ENCODE measurements around the gene C7orf57.

Gene C7orf57

DNA sequence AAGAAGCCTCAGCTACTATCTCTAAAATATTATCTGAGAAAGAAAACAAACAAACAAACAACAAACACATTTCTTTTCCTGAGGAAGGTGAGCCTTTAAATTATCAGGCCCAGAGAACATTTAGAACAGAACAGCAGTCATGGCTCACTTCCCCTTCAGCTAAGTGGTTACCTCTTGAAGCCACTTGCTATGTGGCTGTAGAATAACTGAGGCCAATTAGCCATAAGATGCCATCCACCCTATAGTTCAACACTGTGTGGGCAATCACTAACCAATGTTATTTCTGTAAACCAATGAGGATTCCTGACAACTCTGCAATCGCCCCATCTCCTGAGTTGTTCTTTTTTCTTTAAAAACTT lies 50.1 kb downstream of the C7orf57 start:
- DNase-seq (ENCODE audit: low read depth, low spot score): no peak

DNA sequence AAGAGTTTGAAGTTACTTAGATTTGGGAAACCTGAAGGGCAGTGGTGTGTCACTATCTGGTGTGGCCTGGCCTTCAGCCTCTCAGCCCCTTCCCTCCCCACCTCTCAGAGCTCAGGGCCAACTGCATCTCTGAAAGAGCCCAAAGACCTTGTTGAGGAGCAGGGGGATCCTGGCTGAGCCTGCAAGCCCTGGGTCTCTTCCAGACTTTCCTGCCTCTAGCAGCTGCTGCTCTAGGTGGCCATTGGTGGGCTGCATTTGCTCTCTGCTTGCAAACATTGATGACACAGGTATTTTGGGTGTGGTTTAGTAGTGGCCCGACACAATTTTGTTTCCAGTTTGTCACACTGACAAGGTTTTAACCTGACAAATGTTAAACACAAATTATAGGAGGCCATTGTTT lies 50.6 kb downstream of the C7orf57 start:
- DNase-seq (ENCODE audit: low read depth, low spot score): no peak

DNA sequence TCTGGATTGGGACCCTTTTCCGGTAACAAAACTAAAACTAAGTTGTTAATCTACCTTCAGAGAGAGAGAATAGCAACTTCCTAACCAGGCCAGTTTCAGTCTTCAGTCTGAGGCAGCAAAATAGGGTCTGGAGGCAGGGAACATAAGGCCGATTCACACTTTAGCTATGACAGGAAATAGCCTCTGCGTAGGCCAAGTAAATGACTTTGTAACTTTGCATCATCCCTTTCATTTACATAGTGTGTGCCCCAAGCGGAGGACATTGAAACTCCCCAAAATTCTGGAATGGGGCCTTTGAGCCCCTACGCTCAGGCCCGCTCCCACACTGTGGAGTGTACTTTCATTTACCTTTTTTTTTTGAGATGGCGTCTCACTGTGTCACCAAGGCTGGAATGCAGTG lies 52.0 kb downstream of the C7orf57 start:
- DNase-seq (ENCODE audit: low read depth, low spot score): no peak

DNA sequence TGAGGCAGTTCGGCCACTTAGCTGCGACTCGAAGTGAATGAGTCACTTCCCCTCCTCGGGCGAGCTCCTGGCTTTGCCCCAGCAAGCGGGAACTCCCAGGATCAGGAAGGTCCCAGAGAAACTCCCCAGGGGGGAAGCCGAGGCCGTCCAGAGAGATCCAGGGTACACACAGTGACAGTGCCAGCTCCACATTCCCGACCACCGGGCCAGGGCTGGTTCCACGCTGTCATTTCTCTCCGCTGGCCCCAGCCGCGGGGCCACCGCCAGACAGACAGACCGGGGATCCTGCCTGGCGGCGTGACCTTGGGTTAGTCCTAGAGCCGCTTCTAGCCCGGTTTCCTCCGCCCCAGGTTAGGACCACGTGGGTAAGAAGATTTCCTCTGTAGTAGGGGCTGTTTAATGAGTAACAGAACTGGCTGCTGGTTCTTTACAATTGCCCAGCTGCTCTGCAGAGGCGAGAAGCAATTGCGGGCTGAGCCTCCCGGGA lies 53.3 kb downstream of the C7orf57 start:
- no peak for DNase-seq (ENCODE audit: low read depth, low spot score)

DNA sequence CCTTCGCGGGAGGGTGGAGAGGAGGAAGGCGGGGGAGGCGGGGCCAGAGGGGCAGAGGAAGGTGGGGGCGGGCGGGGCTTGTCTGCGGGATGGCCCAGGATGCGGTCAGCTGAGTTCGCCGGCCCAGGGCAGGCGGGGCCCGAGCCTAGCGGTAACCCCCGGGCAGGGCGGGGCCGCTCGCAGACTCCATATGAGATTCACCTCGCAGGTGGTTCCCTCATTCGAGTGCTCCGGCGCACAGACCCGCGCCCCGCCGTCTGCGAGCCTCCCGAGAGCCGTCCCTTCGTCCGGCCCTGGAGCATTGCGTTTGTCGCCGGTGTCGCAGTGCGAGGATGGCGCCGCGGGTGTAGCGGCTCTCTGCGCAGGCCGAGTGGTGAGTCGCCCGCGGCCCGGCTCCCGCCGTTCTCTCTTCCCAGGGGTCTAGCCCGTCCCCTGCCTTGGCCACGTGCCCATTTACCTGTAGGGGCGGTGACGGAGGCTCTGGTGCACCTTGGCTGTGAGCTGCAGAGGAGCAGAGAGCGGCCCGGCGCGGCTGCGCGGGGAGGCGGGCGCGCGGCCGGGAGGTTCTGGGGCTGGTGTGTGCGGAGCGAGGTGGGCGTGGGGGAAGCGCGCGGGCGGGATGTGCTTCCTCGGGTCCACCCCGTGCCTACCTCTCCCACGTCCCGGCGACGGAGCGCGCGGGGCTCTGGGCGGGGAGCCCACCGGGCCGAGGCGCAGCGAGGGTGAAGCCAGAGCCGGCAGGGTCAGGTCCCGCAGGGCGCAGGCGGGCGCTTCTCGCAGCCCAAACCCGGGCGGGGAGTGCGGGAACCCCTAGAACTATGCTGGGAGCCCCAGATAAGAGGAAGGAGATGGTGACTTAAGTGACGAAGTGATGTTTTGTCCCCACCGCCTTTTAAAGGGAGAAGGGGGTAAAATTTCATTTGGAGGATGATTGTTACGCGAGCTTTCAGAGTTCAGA lies 54.0 kb downstream of the C7orf57 start, which contains the start of gene UPP1:
UPP1 (plus strand) TSS at position 220 of the 958 bp plus-strand sequence. CDS start 5,519 bp downstream, outside the sequence.
- peak; percentile 60 for DNase-seq (ENCODE audit: low read depth, low spot score)

DNA sequence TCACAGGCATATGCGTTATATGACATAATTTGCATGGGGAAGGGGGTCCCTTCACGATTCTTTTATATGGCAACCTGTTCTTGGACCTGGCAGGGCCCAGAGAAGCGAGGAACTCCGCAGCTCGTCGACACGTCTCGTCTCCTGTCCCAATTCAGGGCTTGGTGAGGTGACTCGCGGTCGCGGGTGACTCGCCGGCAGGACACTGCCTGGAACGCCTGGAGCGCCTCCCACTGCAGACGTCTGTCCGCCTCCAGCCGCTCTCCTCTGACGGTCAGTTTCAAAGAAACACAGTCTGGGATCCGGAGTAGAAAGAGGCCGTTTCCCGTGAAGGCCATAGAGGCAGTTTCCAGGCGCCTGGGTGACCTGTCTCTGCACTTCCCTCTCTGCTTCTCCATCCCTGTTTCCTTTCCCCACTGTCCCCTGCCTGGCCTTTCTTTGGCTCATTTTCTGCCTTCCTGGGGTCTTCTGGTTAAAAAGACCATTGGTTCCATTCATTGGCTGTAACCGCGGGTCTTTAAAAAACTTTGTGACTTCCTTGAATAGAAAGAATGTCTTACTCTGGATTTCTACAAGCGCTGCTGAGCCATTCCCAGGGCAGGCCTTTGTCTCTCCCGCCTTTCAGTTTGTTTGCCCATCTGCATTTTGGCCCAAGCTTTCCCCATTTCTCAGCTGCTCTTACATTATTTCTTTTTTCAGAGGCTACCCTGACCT lies 54.9 kb downstream of the C7orf57 start:
- no peak for DNase-seq (ENCODE audit: low read depth, low spot score)

DNA sequence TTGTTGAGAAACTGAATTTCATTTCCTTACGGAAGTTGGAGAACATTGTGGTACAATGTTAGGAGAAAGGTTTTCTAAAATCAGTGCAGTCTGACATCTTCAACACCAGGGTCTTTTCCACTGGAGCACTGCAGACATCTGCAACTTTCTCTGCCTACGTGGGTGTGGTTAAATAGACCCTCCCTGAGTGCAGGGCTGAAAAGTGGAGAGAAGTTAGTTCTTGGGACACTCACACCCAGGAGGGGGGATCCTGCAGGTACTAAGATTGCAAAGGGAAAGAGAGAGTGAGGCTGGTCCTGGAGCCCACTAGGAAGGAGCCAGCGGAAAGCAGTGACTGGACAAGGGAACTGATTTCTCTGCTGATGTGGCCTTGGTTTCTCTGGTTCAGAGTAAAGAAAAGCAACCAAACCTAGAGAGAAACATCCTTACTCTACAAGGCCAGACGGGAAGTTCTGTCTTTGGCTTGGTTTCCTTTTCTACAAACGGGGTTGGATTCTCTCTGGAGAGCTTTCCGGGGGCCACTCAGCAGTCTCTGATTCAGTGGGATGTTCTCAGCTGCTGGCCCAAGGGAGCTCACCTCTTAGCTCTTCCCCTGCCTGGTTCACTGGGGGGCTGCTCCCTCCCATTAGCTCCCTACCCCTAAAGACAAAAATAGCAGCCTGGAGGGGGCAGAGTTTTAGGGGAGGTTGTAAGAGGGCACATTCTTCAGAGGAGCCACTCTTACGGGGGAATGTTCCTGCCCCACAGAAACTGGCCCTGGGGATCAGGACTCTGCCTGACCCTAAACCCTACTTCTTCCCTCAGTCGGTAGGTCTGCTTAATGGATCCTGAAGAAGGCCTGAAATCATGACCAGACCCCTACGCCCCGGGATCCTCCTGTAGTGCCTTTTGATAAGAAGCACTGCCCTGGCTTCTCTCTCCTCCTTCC lies 56.4 kb downstream of the C7orf57 start:
- no peak for DNase-seq (ENCODE audit: low read depth, low spot score)

DNA sequence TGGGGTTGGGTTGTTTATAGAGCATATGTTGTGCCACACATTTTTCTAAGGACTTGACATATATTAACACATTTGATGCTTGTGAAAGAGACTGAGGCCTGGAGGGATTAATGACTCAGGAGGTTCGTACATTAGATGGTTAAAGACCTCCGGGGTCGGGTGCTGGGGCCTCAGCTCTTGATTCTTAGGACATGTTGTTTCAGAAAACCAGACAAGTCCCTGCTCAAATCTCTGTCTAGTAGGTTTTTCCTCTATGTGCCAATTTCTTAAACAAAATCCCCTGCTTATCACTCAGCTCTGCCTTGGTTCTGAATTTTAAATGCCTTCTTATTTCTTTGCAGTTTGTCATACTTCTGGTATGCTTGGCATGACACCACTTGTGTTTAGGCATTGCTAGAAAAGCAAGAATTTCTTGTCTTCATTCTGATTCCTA lies 59.5 kb downstream of the C7orf57 start:
- no peak for DNase-seq (ENCODE audit: low read depth, low spot score)

DNA sequence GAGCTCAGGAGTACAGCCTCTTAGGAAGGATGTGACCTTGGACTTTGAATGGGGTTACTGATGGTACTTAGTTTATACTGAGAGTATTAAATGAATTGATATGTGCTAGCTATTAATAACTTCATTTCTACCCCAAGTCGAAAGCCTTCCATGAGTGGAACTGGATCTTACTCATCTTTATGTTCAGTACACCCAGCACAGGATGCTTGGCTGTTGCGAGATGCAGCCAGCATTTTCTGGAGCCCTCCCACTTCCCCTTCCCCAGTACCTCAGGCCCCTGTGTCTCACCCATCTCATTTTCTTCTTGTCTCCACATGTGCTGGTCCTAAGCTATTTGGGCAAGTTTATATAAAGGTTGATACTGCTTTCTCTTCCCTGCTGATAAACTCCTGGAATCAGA lies 60.9 kb downstream of the C7orf57 start:
- DNase-seq (ENCODE audit: low read depth, low spot score): no peak

DNA sequence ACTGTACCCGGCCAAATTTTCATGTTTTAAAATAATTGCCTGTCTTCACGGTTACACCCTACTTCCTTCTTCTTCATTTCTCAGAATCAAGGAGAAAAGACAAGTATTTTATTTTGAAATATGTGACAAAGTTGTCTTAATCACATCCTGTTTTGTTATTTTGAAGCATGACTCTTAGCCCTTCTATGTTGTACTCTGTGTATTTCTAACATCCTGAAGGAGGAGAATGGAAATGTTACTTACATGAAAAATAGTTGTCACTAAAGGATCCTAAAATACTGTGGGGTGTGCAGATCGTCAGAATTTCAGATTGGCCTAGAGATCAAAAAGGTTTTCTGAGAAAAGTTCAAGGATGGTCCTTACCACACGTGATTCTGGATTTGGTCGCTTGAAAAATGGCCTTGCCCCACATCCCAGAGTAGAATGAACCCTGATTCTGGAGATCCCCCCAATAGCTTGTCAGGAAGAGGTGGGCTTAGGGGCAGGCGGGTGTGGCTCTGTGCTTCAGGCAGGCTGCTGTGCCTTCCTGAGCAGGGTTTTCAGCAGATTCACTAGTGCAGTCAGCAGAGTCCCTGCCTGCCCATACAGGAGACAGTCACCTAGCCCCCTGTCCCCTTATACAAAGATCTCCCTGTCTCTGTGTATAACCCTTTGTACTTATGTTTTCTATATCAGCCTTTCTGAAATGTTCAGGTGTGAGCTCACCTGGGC lies 62.3 kb downstream of the C7orf57 start:
- no peak for DNase-seq (ENCODE audit: low read depth, low spot score)

DNA sequence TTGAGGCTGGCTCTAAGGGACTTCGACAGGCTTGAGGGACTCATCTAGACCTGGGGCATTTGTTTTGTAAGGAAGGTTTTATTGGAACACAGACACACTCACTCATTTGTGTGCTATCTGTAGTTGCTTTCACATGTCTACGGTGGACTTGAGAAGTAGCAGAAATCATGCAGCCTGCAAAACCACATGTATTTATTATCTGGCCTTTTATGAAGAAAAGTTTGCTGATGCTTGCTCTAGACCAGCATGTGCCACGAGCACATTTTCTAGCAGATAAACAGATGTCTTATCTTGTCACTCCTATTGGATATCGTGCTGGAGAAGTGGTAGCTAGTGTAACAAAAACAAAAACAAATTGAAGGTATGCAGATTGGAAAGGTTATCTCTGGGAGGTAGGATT lies 63.5 kb downstream of the C7orf57 start:
- no peak for DNase-seq (ENCODE audit: low read depth, low spot score)

DNA sequence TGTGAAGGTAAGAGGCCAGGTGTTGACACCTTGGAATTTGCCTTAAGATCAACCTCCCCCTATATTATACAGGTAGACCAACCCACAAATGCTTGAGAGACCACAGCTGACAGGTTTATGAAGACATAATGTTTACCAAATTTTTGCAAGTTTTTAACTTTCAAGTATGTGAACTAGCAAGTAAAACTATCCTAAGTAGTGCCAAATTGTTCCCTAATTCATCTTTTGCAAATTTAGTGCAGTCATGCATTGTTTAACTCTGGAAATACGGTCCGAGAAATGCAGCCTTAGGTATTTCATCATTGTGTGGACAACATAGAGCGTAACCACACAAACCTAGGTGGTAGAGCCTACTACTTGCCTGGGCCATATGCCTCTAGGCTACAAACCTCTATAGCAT lies 64.4 kb downstream of the C7orf57 start:
- no peak for DNase-seq (ENCODE audit: low read depth, low spot score)

DNA sequence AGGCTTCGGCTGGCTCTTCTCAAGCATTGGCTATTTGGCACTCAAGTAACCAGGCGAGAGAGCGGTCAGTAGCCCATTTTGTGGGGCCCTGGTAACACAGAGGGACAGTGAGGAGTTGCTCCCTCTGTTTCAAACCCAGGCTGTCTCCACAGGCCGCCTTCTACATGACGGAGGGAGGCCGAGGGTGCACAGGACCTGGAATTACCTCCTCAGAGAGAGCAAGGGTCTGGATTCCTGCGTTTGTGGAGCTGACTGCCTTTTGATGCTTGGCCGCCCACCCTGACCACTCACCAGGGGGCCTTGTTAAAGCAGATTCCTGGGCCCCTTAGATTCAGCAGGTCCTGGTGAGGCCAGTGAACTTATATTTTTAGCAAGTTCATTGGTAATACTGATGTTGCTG lies 66.0 kb downstream of the C7orf57 start:
- DNase-seq (ENCODE audit: low read depth, low spot score): no peak

DNA sequence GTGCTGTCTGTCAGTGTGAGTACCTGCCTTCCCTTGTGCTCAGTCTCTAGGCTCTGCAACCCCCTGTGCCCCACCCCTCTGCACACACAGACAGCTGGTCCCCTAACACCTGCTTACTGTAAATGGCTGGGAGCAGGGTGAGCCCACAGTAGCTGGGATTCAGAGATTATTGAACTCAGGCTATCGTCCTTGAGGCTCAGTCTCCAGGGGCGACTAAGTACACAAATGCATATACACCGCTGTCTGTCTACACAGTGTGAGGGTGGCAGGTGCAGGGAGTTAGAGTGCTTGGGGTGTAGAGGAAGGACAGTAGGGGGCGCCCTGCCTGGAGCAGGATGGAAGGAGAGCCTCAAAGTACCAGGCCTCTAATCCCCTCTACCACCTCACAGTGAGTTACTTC lies 66.6 kb downstream of the C7orf57 start:
- no peak for DNase-seq (ENCODE audit: low read depth, low spot score)

DNA sequence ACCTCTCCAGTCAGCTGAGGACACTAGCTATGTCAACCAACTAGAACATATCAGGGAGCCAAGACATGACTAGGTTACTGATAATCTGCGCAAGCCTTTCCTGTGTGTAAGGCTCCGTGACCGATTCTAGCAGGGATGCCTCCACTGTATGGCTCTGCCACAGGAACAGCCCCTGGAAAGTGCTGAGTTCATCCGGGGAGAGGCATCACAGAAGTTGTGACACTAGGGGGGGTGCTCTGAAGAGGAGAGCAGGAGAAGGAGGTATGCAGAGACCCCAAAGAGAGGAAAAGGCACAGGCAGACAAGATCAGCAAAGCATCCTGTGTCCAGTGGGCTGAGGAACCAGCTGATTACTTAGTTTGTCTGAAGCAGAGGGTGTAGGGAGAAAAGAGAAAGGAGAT lies 67.2 kb downstream of the C7orf57 start:
- no peak for DNase-seq (ENCODE audit: low read depth, low spot score)

DNA sequence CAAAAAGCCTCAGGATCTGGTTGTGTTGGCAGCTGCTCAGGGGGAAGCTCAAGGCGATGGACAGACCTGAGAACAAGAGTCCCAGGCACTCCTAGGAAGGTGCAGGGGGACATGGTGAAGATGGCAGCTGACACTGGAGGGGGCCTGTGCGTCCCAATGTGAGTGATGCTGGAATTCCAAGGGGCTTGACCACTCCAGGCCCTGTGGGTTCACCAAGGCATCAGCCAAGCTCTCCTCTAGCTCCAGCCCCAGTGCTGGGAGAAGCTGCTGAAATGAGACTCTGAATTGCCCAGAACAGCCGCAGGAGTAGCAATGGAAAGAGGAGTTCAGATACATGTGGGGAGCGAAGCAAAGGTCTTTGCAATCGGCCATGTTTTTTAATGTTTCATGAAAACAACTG lies 69.7 kb downstream of the C7orf57 start:
- DNase-seq (ENCODE audit: low read depth, low spot score): no peak

DNA sequence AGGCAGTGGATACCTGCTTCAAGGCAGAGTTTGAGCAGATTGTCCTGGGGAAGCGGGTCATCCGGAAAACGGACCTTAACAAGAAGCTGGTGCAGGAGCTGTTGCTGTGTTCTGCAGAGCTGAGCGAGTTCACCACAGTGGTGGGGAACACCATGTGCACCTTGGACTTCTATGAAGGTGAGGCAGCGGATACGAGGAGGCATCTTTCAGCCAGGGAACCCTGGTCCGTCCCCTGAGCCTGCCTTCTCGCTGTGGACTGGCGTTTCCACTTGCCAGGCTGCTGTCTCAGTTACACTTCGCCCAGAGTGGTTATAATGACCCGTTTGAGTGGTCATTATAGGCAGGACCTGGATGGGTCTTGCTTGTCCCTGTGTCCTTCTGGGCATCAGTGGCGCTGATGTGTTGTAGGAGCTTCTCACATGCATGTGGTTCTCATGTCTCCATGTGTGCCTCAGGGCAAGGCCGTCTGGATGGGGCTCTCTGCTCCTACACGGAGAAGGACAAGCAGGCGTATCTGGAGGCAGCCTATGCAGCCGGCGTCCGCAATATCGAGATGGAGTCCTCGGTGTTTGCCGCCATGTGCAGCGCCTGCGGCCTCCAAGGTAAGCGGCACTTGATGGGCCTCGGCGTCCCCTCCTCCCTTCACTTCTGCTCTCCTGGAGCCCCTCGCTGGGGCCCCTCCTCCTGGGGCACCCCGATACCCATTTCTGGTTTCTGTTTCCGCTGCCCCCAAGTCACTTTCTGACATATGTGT lies 71.7 kb downstream of the C7orf57 start:
- no peak for DNase-seq (ENCODE audit: low read depth, low spot score)

DNA sequence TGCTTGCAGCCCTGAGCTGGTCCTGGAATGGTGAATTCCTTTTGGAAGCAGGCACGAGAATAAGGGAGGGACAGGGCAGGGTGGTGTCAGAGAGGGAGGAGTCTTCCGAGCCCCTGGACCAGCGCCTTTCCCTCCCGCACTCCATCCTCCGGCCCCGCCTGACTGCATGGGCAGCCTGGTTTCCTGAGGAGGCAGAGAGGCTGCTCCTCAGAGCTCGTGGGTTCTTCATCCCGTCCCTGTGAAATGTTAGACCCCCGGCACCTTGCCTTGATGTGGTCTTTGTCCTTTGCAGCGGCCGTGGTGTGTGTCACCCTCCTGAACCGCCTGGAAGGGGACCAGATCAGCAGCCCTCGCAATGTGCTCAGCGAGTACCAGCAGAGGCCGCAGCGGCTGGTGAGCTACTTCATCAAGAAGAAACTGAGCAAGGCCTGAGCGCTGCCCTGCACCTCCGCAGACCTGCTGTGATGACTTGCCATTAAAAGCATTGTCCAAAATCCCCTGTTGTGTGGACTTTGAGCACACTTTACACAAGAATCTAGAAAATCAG lies 72.7 kb downstream of the C7orf57 start:
- DNase-seq (ENCODE audit: low read depth, low spot score): no peak

DNA sequence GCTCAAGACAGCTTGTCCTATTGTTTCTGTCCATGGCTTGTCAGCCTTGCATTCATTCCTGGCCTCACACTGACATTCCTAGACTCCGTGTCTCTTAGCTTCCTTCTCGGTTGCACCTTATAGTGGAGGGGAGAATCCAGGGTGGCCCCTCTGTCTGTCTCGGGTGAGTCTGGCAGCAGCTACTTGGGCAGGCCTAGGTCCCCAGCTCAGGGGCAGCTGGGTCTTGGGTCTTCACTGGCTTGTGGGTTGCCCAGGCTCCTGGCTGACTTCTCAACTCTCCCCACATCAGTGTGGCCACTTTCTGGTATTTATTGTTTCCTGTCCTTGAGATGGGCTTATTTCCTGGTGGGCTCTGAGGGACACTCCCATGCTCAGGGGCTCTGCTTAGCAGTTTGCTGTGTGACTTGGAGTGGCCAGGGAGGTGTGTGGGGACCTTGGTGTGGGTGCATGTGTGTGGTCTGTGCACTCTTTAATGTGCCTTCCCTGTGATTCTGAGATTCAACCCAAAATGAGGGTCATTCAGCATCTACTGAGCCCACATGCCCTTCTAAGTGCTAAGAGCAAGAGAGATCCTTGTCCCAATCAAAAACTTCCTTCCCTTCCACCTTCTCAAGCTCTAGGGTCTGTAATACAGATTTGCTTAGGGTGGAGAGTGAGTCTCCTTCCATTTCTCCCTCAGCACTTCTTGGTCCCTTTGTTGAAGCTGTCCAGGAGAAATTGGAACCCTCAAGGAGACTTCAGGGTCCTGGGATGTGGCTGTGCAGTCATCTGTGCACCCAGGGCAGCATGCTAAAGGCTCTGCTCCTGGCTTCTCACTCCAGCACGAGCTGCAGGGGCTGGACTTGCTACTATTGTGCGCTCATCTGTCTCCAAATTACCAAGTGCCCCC lies 73.9 kb downstream of the C7orf57 start:
- DNase-seq (ENCODE audit: low read depth, low spot score): no peak
